HG02938 (cell line): ENCODE measurements around the gene JAG2.

ENCODE experiments used
- ATAC-seq: cut with Tn5 transposase; IDR thresholded peaks from one replicate; pipeline ENCODE4 v1.9.1; 2021; ENCODE audit warnings: mild to moderate bottlenecking, moderate library complexity; ENCODE audit not compliant: unreplicated experiment

JAG2 gene

DNA sequence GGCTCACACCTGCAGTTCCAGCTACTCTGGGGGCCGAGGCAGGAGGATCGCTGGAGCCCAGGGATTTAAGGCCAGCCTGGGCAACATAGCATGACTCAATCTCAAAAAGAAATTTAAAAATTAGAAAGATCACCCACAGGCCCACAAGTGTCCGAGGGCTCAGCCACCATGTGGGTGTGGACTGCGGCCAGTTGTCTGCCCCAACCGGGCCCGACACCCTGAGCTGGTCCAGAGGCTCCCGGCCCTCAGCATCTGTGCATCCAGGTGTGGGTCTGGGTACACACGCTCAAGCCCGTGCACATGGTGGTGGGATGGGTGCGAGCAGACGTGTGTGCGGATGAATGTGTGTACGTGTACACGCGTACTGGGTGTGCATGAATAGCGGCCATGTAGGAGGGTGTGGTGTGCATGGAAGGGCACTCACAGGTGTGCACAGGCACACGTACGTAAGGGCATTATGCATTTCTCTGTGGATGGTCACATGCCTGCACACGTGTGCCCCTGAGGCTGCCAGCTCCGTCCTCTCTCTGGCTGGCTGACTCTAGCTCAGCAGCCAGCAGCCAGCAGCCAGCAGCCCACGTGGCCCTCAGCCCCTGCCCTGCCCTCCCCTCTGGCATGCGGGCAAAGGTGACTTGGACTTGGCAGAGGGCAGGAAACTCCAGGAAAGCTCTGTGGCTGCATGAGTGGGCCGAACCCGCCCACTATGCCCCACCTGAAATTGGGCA, 35.8 kb upstream of the JAG2 start:
- ATAC-seq: no peak

- no peak for ATAC-seq
These were observed 35.1 kb upstream of the JAG2 start for GRCh38 chr14:105203701-105204100.

GRCh38 chr14:105203057-105203531, 34.5 kb upstream of the JAG2 start:
- ATAC-seq: no peak

GRCh38 chr14:105201925-105202513, 33.4 kb upstream of the JAG2 start:
- no peak for ATAC-seq

DNA sequence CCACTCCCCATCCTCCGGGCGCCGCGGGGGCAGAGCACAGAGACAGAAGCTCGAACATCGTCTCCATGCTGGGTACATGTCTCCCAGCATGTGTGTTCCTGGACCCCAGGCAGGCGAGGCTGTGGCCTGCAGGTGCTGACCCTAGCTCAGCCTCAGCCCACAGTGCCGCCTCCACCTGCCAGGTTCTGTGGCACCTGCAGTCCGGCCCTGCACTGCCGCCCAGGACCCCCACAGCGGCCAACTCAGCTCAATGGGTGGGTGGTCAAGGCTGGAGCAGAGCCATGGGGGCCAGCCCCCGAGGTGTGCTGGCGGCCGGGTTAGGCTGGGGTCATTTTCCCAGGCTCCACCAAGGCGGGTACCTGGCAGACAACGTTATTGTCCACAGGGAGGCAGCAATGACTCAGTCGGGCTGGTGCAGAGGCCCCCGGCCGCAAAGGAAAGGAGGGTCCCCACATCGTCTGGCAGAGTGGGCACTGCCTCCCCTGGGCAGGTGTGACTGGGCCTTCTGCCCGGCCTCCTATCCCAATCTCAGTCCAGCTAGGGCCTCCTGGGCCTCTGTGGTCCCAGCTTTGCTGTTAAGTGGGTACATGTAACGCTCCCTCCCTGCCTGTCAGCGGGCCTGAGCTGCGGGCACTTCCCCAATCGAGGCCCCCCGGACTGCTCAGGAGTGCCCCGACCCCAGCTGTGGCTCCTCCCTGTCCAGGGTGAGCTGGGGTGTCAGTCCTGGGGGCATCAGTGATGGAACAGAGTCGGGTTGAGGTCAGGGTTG, 32.8 kb upstream of the JAG2 start:
- ATAC-seq: no peak

DNA sequence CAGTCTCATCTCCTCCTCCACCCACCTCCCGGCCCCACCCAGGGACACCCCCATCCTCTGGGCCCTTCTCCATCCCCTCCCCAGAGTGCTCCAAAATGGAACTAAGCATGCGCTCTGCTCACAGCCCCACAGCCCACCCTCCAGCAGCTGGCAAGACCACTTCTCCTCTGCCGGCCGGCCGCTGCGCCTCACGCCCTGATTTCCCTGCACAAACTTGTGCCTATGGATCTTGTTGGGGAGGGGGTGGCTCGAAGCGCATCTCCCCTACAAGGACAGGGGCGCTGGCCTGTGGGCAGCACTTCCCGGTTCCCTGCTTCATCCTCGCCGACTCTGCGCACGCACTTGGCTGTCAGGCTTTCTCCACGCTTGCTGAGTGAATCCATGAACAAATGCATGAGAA, 32.1 kb upstream of the JAG2 start:
- no peak for ATAC-seq

GRCh38 chr14:105200074-105200473, 31.5 kb upstream of the JAG2 start:
- ATAC-seq: no peak

GRCh38 chr14:105199093-105199492, 30.5 kb upstream of the JAG2 start:
- ATAC-seq: no peak

DNA sequence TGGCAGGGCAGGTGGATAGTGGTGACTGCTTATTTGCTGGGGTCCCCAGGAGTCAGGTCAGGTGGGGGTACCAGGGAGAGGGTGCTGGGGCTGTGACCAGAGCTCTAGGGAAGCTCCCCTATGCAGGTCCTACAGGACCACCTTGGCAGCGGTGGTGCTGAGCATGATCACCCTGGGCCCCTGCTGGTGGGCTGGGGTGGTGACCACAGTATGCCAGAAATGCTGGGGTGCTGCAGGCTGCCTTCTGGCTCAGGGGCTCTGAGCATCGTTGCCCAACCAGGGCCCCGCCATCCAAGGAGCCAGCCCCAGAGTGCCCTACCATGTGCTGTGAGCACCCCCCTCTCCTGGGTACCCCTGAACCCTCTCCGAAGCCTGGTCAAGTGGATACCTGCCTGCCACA, 30.0 kb upstream of the JAG2 start:
- no peak for ATAC-seq

DNA sequence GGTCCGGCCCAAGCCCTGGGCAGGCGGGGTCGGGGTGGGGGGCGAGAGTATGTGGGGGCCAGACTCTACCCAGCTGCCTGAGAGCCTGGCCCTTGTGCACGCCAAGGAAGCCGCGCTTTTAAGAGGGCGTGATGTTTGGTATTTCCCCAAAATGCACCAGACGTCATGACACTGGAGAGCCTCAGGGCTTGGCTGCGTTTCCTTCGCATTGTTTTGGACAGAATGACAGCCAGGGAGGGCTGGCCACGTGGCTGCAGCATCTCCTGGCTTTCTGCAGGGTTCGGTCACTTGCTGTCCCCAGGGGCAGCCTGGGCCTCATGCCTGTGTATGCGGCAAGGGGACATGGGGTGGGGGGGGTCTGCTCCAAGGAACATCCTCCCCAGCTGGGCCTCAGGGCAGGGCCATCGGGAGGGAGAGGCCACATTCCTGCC, 28.6 kb upstream of the JAG2 start:
- no peak for ATAC-seq

DNA sequence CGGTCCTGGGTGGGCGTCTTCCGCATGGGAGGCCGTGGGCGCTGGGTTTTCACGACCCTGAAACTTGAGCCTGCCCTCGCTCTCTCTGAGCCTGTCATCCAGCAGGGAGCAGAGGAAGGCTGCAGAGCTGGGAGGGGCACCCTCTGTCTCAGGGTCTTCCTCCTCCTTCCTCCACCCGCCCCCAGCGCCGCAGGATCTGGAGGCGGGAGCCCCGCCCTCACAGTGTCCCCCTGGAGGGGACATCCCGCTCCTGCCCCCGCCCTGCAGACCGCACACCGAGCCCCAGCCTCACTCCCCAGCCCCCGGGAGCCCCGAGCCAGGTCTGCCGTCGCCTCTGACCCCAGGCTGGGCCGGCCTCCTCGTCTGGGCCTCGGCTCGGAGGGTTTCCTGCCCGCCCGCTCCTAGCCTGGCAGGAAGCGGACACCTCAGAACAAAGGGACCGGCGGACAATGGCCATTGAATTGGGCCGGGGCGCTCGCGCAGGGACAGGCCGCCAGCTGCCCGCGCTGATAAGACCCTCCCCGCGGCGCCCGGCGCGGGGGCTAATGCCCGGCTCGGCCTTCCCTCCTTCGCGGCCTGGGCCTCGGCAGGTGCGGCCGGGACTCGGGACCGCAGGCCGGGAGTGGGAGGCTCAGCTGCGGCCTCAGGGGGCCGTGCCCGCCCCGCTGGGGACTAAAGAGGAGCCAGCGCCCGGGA, 27.8 kb upstream of the JAG2 start:
- ATAC-seq: no peak

DNA sequence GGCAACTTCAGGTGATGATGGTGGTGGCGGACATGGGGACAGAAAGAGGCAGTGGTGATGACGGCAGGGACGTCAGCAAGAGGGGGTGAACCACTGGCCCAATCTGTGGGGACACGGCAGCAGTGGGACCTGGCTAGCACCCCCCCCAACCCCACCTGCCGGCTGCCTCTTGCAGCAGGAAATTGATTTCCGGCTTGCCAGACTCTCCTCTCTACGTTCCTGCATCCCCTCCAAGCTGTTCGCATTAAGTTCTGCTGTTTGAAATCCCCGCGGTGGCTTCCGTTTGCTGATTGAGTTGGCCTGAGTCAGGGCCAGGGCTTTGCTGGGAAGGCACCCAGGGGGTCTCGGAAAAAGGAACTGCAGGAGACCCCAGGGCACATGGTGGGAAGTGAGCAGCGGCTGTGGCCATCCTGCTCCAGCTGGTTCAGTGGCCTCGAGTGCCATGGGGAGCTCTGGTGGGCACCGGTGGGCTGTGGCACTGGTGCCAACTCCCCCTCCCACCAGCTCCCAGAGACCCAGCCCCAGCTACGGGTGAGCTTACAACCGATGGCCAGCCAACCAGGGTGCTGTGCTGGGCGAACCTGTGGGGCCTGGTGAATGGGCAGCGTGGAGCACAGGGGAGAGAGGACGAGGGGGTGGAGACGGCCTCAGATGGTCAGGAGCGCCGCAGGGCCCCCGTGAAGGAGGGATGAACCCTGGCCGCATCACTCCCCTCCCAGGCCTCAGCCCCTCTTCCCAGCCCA, 27.1 kb upstream of the JAG2 start:
- ATAC-seq: no peak

- no peak for ATAC-seq
These were observed 26.5 kb upstream of the JAG2 start for GRCh38 chr14:105195051-105195450.

- no peak for ATAC-seq
These were observed 25.6 kb upstream of the JAG2 start for GRCh38 chr14:105193916-105194782.

GRCh38 chr14:105192866-105193731, 24.5 kb upstream of the JAG2 start:
- no peak for ATAC-seq

GRCh38 chr14:105187935-105188524, 19.5 kb upstream of the JAG2 start:
- ATAC-seq: no peak

GRCh38 chr14:105187116-105187515, 18.5 kb upstream of the JAG2 start:
- no peak for ATAC-seq

DNA sequence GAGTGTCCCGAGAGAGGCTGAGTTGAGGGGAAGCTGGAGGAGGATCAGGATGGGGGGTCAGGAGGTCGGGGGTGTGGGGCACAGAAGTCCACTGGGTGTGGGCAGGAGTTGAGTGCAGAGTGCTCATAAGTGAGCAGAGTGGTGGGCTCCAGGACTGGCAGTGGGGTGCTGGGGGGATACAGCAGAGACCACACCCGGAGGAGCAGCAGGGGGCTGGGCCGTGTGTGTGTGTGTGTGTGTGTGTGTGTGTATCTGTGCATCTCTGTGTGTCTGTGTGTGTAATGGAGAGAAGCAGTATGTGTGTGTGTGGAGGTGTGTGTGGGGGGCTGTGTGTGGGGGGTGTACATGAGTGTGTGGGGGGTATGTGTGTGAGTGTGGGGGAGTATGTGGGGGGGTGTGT, 17.4 kb upstream of the JAG2 start:
- ATAC-seq: no peak
